Gastrocnemius medialis (tissue), 4 donors: ENCODE results near the gene MEGF11.

ENCODE experiments used
- CTCF ChIP-seq, 5 experiments: fragments of 450-650 bp in 3 of 5; fragments of 200-600 bp in 2 of 5; sonication (generic) in 2 of 5; IDR thresholded peaks in 4 of 5; conservative IDR thresholded peaks in 1 of 5; 1 replicate in 4 of 5; 2 replicates in 1 of 5; pipeline ENCODE4 v1.5.1; 2016 to 2019; ENCODE audit warnings: antibody characterized with exemption in 5 of 5, mild to moderate bottlenecking in 3 of 5, moderate library complexity in 3 of 5
- POLR2A ChIP-seq, 2 donors: fragments of 450-650 bp; IDR thresholded peaks; one replicate each; pipeline ENCODE4 v1.6.1; 2017; ENCODE audit warnings: antibody characterized with exemption in 2 of 2, mild to moderate bottlenecking in 2 of 2, moderate library complexity in 2 of 2

- TF ChIP-seq CTCF (IDR thresholded peaks at IDR 0.05 in 4 of 5, conservative IDR thresholded peaks at IDR 0.05 in 1 of 5): no peak
- TF ChIP-seq POLR2A (IDR thresholded peaks at IDR 0.05): no peak
Observed at GRCh38 chr15:66253418-66254088, at the start of gene MEGF11.
